Activated CD8-positive, alpha-beta T cell treated with anti-CD3 and anti-CD28 coated beads, Interleukin-2, amount 10 ng/mL, durations not matched to agents 7 days and 5 days (primary cell): ENCODE measurements around the gene MAPK8. TPM values are rescaled to one million over a fixed set of nuclear protein-coding genes. Genes with fewer than 3 reads are reported as not detected.

ENCODE experiments used
- ATAC-seq: fragments of 150-1000 bp; cut with Tn5 transposase; one replicate; pipeline ENCODE4 v1.10.0; 2021; ENCODE audit warnings: moderate library complexity
- CTCF ChIA-PET: fragments of 350-600 bp; sonication (Branson Sonifier 250); formaldehyde crosslinking; loops from one replicate; lab custom pipeline; 2021; ENCODE audit warnings: antibody characterized with exemption; lab: Charles Lee
- POLR2A ChIA-PET: fragments of 350-600 bp; sonication (Branson Sonifier 250); formaldehyde crosslinking; loops from one replicate; lab custom pipeline; 2021; ENCODE audit warnings: antibody characterized with exemption; lab: Charles Lee
- DNase-seq: peaks from one replicate; pipeline ENCODE4 v3.0.0-alpha.2; 2020
- H3K27ac Mint-ChIP-seq: one replicate; pipeline ENCODE4 v1.8.0; 2021; ENCODE audit warnings: mild to moderate bottlenecking, mixed read lengths
- H3K27me3 Mint-ChIP-seq: one replicate; pipeline ENCODE4 v1.8.0; 2021; ENCODE audit warnings: low read depth, mixed read lengths
- H3K36me3 Mint-ChIP-seq: one replicate; pipeline ENCODE4 v1.8.0; 2021; ENCODE audit warnings: low read depth, mixed read lengths
- H3K4me1 Mint-ChIP-seq: one replicate; pipeline ENCODE4 v1.8.0; 2021; ENCODE audit warnings: low read depth, mixed read lengths
- H3K4me3 Mint-ChIP-seq: one replicate; pipeline ENCODE4 v1.8.0; 2021; ENCODE audit warnings: mild to moderate bottlenecking, mixed read lengths
- H3K9me3 Mint-ChIP-seq: one replicate; pipeline ENCODE4 v1.8.0; 2022; ENCODE audit warnings: mixed read lengths; ENCODE audit not compliant: insufficient read depth
- total RNA-seq, 2 experiments: library from RNA; stranded (reverse); gene quantifications; one replicate each; pipeline ENCODE4 v1.2.3, GENCODE V29; 2021

The MAPK8 gene
- total RNA-seq, 2 experiments from 2014 or later, result 29.4 to 30.7 TPM

DNA sequence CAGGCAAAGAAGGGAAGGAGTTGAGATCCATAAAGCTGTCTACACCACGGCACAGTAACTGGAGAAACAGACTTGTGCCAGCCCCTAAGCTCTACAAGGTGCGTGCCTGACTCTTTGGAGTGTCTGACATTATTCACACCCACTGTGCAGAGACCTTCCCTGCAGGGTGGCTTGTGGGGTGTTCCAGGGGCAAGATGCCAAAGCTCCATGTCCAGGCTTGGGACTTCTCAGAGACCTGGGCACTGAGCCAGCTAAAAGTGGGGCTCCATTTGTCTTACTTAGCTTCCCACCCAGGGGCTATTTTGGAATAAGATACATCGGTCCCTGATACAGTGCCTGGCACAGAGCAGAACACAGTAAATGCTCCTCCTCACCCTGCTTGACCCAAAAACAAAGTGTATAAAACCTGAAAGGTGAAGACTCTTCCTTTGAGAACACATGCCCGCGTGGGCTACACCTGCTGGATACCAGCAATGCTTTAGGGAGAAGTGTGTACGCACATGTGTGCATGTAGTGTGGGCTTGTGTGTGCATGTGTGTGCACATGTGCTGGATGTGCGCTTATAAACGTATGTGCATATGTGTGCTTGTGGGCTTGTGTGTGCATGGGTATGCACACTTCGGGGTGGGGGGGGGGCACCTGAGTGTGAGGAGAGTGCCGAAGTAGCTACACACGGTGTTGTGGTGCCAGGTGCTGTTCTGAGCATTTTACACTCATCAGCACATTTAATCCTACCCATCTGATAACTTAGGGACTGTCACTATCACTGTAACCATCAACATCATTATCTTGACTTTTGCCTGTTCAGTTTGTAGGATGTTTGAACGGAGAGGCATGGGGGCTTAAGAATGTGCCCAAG is 155.4 kb downstream of the MAPK8 start:
- ChIA-PET CTCF (no interaction called here), POLR2A (no interaction called here)
- no peak overlapping the region for H3K27ac Mint-ChIP-seq
- H3K4me1 Mint-ChIP-seq, result peaks cover under 1% of the 10 kb centered on the region
- peaks cover 8% of the 10 kb centered on the region for H3K27me3 Mint-ChIP-seq
- H3K9me3 Mint-ChIP-seq, result no peaks in the 10 kb centered on the region
- DNase-seq (no peak), ATAC-seq (no peak)
- no peaks in the 10 kb centered on the region for H3K36me3 Mint-ChIP-seq
- no peak overlapping the region for H3K4me3 Mint-ChIP-seq

- ATAC-seq (no peak), DNase-seq (no peak)
- Mint-ChIP-seq H3K36me3 (no peaks in the 10 kb centered on the region), H3K27ac (no peak overlapping the region), H3K9me3 (no peaks in the 10 kb centered on the region), H3K27me3 (peaks cover 8% of the 10 kb centered on the region), H3K4me1 (peaks cover 7% of the 10 kb centered on the region), H3K4me3 (no peak overlapping the region)
- POLR2A ChIA-PET, result no interaction called here
- CTCF ChIA-PET, result interaction anchor here (1.4 kb wide), 1 partner anchor 194 kb away, joined by 6 read pairs; no protein-coding TSS in a partner anchor
These were observed 156.1 kb downstream of the MAPK8 start for GRCh38 chr10:48462482-48463020.

GRCh38 chr10:48463318-48464003 is 157.0 kb downstream of the MAPK8 start:
- no peak overlapping the region for H3K4me3 Mint-ChIP-seq
- DNase-seq (no peak), ATAC-seq (no peak)
- no peaks in the 10 kb centered on the region for H3K9me3 Mint-ChIP-seq
- POLR2A ChIA-PET, result no interaction called here
- no peaks in the 10 kb centered on the region for H3K36me3 Mint-ChIP-seq
- H3K27ac Mint-ChIP-seq, result no peak overlapping the region
- CTCF ChIA-PET, result interaction anchor here (1.4 kb wide), 1 partner anchor 193 kb away, joined by 6 read pairs; no protein-coding TSS in a partner anchor
- peaks cover 8% of the 10 kb centered on the region for H3K27me3 Mint-ChIP-seq
- peaks cover 16% of the 10 kb centered on the region for H3K4me1 Mint-ChIP-seq

- Mint-ChIP-seq H3K27me3 (peaks cover 8% of the 10 kb centered on the region), H3K9me3 (no peaks in the 10 kb centered on the region), H3K27ac (no peak overlapping the region), H3K4me3 (no peak overlapping the region), H3K36me3 (no peaks in the 10 kb centered on the region), H3K4me1 (peaks cover 22% of the 10 kb centered on the region)
- ATAC-seq (no peak), DNase-seq (no peak)
- POLR2A ChIA-PET, result no interaction called here
- CTCF ChIA-PET, result no interaction called here
These were observed 157.8 kb downstream of the MAPK8 start for GRCh38 chr10:48464121-48464870.

DNA sequence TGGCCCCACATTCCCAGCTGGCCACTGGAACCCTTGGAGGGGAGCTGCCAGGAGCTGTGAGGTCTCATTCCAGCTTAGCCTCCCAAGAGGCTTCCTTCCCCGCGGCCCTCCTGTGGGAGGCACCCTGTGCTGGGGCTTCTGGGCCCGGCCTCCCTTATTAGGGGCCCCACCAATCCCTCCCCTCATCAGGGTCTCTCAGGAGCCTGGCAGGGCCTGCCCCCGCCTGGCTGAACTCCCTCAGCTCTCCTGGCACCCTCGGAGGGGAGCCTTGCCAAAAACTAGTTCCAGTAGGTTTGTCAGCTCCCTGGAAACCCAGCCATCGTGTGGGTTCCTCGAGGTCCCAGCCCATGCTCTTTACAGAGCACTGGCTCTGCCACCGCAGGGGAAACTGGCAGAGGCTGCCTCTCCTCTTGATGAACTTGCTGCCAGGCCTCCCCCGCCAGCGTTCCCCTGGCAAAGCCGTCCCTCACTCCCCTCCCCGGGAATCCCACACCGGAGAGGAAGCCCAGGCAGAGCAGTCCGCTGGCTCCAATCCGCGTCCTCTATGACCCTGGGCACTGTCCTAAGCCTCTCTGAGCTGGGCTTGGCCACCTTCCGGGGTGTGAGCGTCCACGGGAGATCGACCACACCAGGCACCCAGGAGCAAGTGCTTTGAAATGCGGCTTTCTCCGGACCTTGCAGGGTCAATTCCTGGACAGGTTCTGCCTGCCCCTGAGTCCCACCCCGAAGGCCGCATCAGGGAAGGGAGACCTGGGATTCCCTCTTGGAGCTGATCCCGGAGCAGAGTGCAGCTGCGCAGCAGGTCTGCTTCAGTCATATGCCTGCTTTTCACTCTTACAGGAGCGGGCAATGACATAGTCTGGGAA is 158.6 kb downstream of the MAPK8 start:
- H3K4me3 Mint-ChIP-seq, result no peak overlapping the region
- CTCF ChIA-PET, result no interaction called here
- H3K9me3 Mint-ChIP-seq, result no peaks in the 10 kb centered on the region
- no peak overlapping the region for H3K27ac Mint-ChIP-seq
- ATAC-seq (no peak), DNase-seq (no peak)
- POLR2A ChIA-PET, result no interaction called here
- H3K4me1 Mint-ChIP-seq, result peaks cover 28% of the 10 kb centered on the region
- H3K36me3 Mint-ChIP-seq, result no peaks in the 10 kb centered on the region
- H3K27me3 Mint-ChIP-seq, result peaks cover 8% of the 10 kb centered on the region

GRCh38 chr10:48465860-48466521 is 159.5 kb downstream of the MAPK8 start:
- ATAC-seq, result no peak
- Mint-ChIP-seq H3K9me3 (no peaks in the 10 kb centered on the region), H3K36me3 (no peaks in the 10 kb centered on the region), H3K27me3 (no peaks in the 10 kb centered on the region), H3K4me1 (peaks cover 30% of the 10 kb centered on the region), H3K27ac (no peak overlapping the region), H3K4me3 (no peak overlapping the region)
- ChIA-PET POLR2A (no interaction called here), CTCF (no interaction called here)
- DNase-seq, result no peak

DNA sequence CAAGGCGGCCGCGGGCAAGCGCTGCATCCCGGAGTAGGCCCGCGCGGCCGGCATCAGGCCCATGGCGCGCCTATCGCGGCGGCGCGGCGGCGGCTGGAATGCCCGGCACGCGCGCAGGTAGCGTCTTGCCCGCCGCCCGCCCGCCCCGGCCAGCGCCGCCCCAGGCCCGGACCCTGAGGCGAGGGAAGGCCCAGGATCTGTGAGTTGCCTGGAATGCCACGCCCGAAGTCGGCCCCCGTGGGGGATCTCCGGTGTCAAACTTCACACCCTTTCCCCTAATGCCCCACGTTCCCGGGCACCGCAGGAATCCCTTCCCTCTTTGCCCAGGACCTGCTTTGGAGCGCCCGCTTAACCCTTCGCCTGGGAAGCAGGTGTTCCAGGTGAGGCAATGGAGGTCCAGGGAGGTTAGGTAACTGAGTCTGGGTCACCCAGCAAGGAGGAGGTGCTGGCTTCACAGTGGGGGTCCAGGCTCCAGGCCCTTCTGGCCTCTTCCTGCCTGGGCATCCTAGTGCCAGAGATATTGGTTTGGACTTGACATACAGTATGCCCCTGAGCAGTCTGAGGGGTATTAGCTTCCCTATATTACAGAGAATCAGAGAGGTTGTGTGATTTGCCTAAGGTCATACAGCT is 160.2 kb downstream of the MAPK8 start:
- DNase-seq (no peak), ATAC-seq (no peak)
- H3K4me3 Mint-ChIP-seq, result no peak overlapping the region
- H3K36me3 Mint-ChIP-seq, result no peaks in the 10 kb centered on the region
- CTCF ChIA-PET, result no interaction called here
- H3K4me1 Mint-ChIP-seq, result peaks cover 30% of the 10 kb centered on the region
- H3K27me3 Mint-ChIP-seq, result no peaks in the 10 kb centered on the region
- POLR2A ChIA-PET, result no interaction called here
- no peaks in the 10 kb centered on the region for H3K9me3 Mint-ChIP-seq
- H3K27ac Mint-ChIP-seq, result no peak overlapping the region

GRCh38 chr10:48467669-48468068 is 161.2 kb downstream of the MAPK8 start:
- H3K27me3 Mint-ChIP-seq, result no peaks in the 10 kb centered on the region
- no peak overlapping the region for H3K4me3 Mint-ChIP-seq
- ChIA-PET POLR2A (no interaction called here), CTCF (no interaction called here)
- DNase-seq, result no peak
- no peaks in the 10 kb centered on the region for H3K9me3 Mint-ChIP-seq
- H3K4me1 Mint-ChIP-seq, result peaks cover 30% of the 10 kb centered on the region
- no peaks in the 10 kb centered on the region for H3K36me3 Mint-ChIP-seq
- ATAC-seq, result no peak
- H3K27ac Mint-ChIP-seq, result no peak overlapping the region

GRCh38 chr10:48468130-48468790 is 161.8 kb downstream of the MAPK8 start:
- H3K9me3 Mint-ChIP-seq, result no peaks in the 10 kb centered on the region
- H3K4me1 Mint-ChIP-seq, result peaks cover 30% of the 10 kb centered on the region
- ATAC-seq (peak; percentile 45), DNase-seq (no peak)
- POLR2A ChIA-PET, result no interaction called here
- no peaks in the 10 kb centered on the region for H3K36me3 Mint-ChIP-seq
- CTCF ChIA-PET, result interaction anchor here (1.3 kb wide), 1 partner anchor 105 kb away, joined by 4 read pairs; no protein-coding TSS in a partner anchor
- peak overlapping the region; percentile 3 for H3K27ac Mint-ChIP-seq
- no peak overlapping the region for H3K4me3 Mint-ChIP-seq
- peaks cover 3% of the 10 kb centered on the region for H3K27me3 Mint-ChIP-seq
